Endometrium (tissue), 2 donors: ENCODE measurements around the gene PIK3R6.
A peak's percentile ranks its signal among the peaks of the same experiment; 100 is the strongest.

Experiments
- FAIRE-seq: peaks from 2 replicates; lab custom pipeline; 2012; peaks lifted over from hg19 to GRCh38; lab: Jason Lieb, UNC
- donor health status: control.
- donor health status: control.

The PIK3R6 gene

GRCh38 chr17:8849311-8850041 lies 18.0 kb downstream of the PIK3R6 start:
- FAIRE-seq: no peak

GRCh38 chr17:8847891-8848290 lies 19.6 kb downstream of the PIK3R6 start:
- no peak for FAIRE-seq

GRCh38 chr17:8846768-8847211 lies 20.7 kb downstream of the PIK3R6 start:
- no peak for FAIRE-seq

GRCh38 chr17:8844229-8845218 lies 22.9 kb downstream of the PIK3R6 start:
- no peak for FAIRE-seq

- peak; percentile 85 for FAIRE-seq
Measured at GRCh38 chr17:8843344-8843743, 24.1 kb downstream of the PIK3R6 start.

GRCh38 chr17:8841844-8842243 lies 25.6 kb downstream of the PIK3R6 start:
- no peak for FAIRE-seq

GRCh38 chr17:8839410-8839935 lies 28.0 kb downstream of the PIK3R6 start:
- no peak for FAIRE-seq

GRCh38 chr17:8838551-8839095 lies 28.9 kb downstream of the PIK3R6 start:
- no peak for FAIRE-seq

GRCh38 chr17:8837563-8838075 lies 29.9 kb downstream of the PIK3R6 start:
- FAIRE-seq: no peak

- no peak for FAIRE-seq
Measured at GRCh38 chr17:8836821-8837562, 30.5 kb downstream of the PIK3R6 start.

- FAIRE-seq: no peak
Measured at GRCh38 chr17:8835631-8836364, 31.7 kb downstream of the PIK3R6 start.

GRCh38 chr17:8835106-8835505 lies 32.4 kb downstream of the PIK3R6 start:
- FAIRE-seq: no peak

- no peak for FAIRE-seq
Measured at GRCh38 chr17:8832711-8833352, 34.6 kb downstream of the PIK3R6 start.

GRCh38 chr17:8831234-8831849 lies 36.1 kb downstream of the PIK3R6 start:
- no peak for FAIRE-seq

GRCh38 chr17:8830141-8830540 lies 37.3 kb downstream of the PIK3R6 start:
- FAIRE-seq: no peak

GRCh38 chr17:8829036-8829941 lies 38.2 kb downstream of the PIK3R6 start:
- no peak for FAIRE-seq

- FAIRE-seq: no peak
Measured at GRCh38 chr17:8828517-8828875, 39.0 kb downstream of the PIK3R6 start.

- FAIRE-seq: no peak
Measured at GRCh38 chr17:8826808-8827435, 40.6 kb downstream of the PIK3R6 start.
